Right forelimb (tissue), 1 donor: ENCODE measurements around the gene FBXO34.
A peak's percentile ranks its signal among the peaks of the same experiment; 100 is the strongest.

ENCODE experiments used
- DNase-seq: peaks from one replicate; pipeline ENCODE4 v3.0.0-alpha.2; 2018

Gene FBXO34, protein sequence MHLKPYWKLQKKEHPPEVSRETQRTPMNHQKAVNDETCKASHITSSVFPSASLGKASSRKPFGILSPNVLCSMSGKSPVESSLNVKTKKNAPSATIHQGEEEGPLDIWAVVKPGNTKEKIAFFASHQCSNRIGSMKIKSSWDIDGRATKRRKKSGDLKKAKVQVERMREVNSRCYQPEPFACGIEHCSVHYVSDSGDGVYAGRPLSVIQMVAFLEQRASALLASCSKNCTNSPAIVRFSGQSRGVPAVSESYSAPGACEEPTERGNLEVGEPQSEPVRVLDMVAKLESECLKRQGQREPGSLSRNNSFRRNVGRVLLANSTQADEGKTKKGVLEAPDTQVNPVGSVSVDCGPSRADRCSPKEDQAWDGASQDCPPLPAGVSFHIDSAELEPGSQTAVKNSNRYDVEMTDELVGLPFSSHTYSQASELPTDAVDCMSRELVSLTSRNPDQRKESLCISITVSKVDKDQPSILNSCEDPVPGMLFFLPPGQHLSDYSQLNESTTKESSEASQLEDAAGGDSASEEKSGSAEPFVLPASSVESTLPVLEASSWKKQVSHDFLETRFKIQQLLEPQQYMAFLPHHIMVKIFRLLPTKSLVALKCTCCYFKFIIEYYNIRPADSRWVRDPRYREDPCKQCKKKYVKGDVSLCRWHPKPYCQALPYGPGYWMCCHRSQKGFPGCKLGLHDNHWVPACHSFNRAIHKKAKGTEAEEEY

GRCh38 chr14:55270832-55271571 lies at the start of gene FBXO34:
FBXO34 (plus strand) TSS chr14:55271421; CDS start chr14:55350391, 78,970 bp downstream.
- peak; percentile 100 for DNase-seq

DNA sequence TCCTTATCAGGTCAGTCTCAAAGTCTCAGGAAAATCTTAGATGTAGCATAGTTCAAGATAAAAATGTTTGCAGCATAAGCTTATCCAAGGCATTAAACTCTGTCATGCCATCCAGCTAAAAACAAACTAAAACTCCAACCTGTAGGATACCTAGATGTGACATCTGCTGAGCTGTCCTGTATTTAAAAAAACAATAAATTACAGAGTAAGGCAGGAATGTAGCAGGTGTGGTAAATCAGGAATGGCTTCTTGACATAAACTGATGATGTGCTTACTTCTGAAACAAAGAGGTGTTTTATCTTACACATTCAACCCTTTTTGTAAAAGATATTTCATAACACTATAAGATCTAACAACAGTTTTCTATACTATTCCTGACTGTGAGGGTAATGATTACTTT lies 49.3 kb upstream of the FBXO34 start:
- no peak for DNase-seq

DNA sequence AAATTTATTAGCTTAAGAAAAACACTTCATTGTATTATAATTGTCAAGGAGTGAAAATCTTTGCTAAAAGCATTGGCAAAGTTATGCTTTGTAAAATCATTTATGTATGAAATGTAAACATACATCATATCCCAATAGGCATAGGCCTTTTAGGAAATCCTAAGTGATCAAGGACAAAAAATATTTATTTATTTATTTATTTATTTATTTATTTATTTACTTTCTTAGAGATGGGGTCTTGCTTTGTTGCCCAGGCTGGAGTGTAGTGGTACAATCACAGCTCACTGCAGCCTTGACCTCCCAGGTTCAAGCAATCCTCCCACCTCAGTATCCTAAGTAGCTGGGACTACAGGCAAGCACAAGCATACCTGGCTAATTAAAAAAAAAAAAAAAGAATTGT lies 47.9 kb upstream of the FBXO34 start:
- no peak for DNase-seq

- DNase-seq, result no peak
These were observed 43.0 kb upstream of the FBXO34 start for GRCh38 chr14:55228261-55228660.

DNA sequence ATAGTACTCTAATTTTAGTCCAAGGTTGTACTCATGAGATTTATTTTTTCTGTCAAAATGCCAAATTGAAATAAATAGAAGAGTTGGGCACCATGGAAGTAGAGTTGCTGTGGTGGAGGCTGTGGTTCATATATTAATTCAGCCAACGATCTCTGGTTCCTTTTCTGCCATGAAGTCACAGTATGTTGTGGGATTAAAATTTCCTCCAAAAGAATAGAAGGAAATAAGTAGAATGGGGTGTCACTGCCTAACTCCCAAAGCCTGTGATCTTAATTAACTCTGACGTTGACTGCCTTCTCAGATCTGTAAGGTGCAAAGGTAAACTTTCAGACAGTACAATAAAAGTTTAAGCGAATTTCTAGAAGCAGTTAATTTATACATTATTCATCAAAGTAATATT lies 37.6 kb upstream of the FBXO34 start:
- DNase-seq, result no peak

GRCh38 chr14:55238019-55238680 lies 33.1 kb upstream of the FBXO34 start:
- DNase-seq, result no peak

DNA sequence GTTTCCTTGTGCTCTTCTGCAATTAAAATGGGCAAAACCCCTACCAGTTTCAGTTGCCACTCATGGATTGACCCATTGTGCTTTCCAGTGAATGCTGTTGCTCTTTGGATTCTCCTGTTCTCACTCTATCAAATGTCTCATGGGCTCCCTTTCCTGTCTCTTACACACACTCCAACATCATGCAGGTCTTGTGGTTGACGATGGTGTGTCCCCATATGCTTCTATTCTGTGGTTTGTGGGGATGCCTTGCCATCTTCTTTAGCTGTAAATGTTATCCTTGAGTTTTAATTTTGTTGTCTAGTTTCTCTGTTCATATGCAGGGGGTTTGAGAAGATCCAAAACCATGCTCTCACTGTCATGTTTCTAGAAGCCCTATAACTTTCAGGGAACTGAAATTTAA lies 31.9 kb upstream of the FBXO34 start:
- no peak for DNase-seq

GRCh38 chr14:55240526-55241178 lies 30.6 kb upstream of the FBXO34 start:
- DNase-seq, result no peak

- no peak for DNase-seq
These were observed 29.5 kb upstream of the FBXO34 start for GRCh38 chr14:55241673-55242072.

- DNase-seq, result no peak
These were observed 27.8 kb upstream of the FBXO34 start for GRCh38 chr14:55243386-55243785.

DNA sequence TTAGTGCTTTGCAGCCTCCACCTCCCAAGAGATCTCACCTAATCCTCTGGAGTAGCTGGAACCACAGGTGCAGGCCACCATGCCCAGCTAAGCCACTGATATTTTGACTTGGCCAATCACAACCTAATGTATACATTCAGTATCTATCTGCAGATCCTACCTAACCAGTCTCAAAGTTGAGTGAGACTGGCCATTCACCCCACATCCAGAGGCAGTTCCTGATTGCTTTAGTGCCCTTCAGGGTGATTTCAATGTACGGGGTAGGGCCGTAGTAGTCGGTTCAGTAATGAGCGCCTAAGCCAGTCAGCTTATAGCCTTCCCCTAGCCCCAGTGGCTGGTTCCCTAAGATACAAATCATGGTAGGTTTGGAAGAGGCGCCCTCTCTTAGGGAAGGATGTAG lies 27.4 kb upstream of the FBXO34 start:
- DNase-seq, result no peak

DNA sequence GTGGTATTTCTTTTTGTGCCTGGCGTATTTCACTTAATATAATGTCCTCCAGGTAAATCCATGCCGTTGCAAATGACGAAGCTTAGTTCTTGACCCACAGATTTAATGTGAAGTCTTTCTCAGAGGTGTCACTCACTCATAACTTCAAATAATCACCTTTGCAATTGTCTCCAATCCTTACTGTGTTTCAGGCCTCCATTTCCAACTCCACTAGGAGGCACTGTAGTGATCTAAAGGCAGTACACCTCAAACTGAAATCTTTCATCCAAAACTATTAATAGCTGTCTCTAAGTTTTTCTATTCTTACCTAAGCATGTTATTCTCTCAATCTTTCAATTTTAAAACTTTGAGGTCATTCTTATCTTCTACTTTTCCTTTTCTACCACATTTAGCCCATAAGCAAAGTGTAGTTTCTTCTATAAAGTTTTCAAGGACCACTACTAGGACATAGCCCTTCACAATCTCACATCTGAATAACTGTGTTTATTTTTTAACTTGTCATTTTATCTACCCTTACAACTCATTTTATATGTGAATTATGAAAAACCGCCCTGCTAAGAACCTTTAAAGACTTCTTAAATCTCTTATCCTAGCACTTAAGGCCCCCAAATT lies 25.5 kb upstream of the FBXO34 start:
- DNase-seq, result no peak

GRCh38 chr14:55248411-55248810 lies 22.8 kb upstream of the FBXO34 start:
- no peak for DNase-seq

GRCh38 chr14:55249423-55249822 lies 21.8 kb upstream of the FBXO34 start:
- no peak for DNase-seq

GRCh38 chr14:55253276-55253675 lies 17.9 kb upstream of the FBXO34 start:
- no peak for DNase-seq

- no peak for DNase-seq
These were observed 16.6 kb upstream of the FBXO34 start for GRCh38 chr14:55254581-55254980.

DNA sequence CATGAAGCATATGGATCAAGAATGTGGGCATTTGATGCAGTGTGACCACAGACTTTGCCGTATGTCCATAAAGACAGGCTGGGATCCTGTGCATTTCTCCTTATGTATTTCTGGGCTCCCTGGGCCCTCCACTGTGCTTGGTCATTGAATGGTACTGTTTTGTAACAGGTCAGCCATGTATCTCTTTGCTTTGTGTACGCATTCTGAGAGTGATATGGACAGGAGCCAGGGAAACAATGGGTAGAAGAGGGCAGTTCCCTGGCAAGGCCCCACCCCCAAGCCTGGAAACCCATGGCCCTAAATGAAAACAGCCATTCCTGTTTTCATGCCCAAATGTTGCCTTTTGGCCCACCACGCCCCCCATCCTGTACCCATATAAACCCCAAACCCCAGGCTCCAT lies 15.2 kb upstream of the FBXO34 start:
- no peak for DNase-seq

- DNase-seq, result no peak
These were observed 14.6 kb upstream of the FBXO34 start for GRCh38 chr14:55256586-55256985.

GRCh38 chr14:55265197-55265596 lies 6.0 kb upstream of the FBXO34 start:
- no peak for DNase-seq

DNA sequence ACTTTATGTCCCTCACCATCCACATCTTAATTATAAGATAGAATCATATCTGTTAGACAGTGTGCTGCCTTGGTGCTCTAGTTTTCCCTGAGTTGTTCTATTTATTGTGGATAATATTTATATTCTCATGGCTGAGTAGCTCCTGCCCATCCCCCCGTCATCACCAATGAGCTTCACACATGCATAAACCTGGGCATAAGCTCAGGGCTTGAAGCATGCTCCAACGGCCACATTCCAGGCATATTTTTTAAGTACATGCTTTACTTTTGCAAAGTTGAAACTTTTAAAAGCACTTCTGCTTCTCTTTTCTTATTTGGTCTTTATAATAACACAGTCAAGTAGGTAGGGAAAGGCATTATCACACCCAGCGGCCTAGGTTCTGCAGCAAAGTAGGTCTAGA lies 3.4 kb upstream of the FBXO34 start:
- DNase-seq, result no peak

DNA sequence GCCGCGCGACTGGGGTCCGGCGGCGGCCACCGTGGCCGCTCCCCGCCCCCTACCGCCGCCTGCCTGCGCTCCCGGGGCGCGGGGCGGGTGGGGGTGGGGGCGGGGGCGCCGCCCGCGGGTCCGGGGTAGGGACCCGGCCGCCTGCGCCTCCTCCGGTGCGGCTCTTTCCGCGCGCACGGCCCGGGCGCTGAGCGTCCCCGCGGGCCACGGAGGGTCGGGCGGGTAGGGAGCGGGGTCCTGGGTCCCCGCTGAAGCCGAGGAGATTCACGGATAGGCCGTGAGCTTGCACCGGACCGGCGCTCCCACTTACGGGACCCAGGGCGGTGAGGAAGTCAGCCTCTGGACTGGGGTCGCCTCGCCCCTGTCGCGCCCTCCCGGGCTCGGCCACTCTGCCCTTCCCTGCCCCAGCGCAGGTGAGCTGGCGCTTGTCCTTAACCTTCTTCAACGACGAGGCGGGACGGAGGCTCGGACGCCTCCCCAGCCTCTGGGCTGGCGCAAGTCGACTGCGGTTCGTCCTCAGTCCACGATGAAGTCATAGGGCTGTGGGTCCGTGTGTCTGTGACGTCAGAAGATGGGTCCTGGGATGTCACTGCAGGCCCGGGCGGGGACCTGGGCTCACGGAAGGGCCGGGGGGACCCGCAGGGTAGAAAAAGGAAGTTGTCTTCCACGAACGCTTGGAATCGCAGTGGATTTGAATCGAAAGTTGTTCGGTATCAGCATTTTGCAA lies 514 bp downstream of the FBXO34 start:
- peak; percentile 86 for DNase-seq
